CD14-positive monocyte (primary cell): ENCODE measurements around the gene ATP2A1. TPM values are rescaled to one million over a fixed set of nuclear protein-coding genes. Genes with fewer than 3 reads are reported as not detected.
A peak's percentile ranks its signal among the peaks of the same experiment; 100 is the strongest.

Experiments
- DNase-seq, 3 donors: peaks; one replicate each; pipeline ENCODE4 v3.0.0-alpha.2; 2011 to 2022
- H2AFZ ChIP-seq: 2 replicates; pipeline ENCODE4 v1.6.0; 2012; ENCODE audit warnings: mild to moderate bottlenecking, low read depth, low read length, inconsistent platforms; ENCODE audit not compliant: insufficient read depth, poor library complexity, severe bottlenecking
- H3K27ac ChIP-seq, 2 donors: 1 replicate in 1 of 2; 2 replicates in 1 of 2; pipeline ENCODE4 v1.5.1; 2012 to 2013; ENCODE audit warnings: low read length in 2 of 2, control low read depth in 1 of 2, inconsistent platforms in 1 of 2, low read depth in 1 of 2, mild to moderate bottlenecking in 1 of 2
- H3K27me3 ChIP-seq, 2 donors: one replicate each; pipeline versions ENCODE4 v1.6.0 to v1.6.1; 2011 to 2013; ENCODE audit warnings: low read length in 2 of 2; ENCODE audit not compliant: control insufficient read depth in 2 of 2, insufficient read depth in 2 of 2
- H3K36me3 ChIP-seq, 2 donors: replicated peaks in 1 of 2; 1 replicate in 1 of 2; 2 replicates in 1 of 2; pipeline versions ENCODE4 v1.5.1 to v1.6.1; 2012 to 2013; ENCODE audit warnings: low read length in 2 of 2, control low read depth in 1 of 2, inconsistent platforms in 1 of 2, mild to moderate bottlenecking in 1 of 2; ENCODE audit not compliant: insufficient read depth in 2 of 2, control insufficient read depth in 1 of 2
- H3K4me1 ChIP-seq, 2 donors: 1 replicate in 1 of 2; 2 replicates in 1 of 2; pipeline versions ENCODE4 v1.5.1 to v1.6.1; 2012 to 2013; ENCODE audit warnings: low read length in 2 of 2, control low read depth in 1 of 2, inconsistent platforms in 1 of 2, mild to moderate bottlenecking in 1 of 2, moderate library complexity in 1 of 2; ENCODE audit not compliant: insufficient read depth in 2 of 2, control insufficient read depth in 1 of 2
- H3K4me2 ChIP-seq: replicated peaks from 2 replicates; pipeline ENCODE3; 2012; ENCODE audit warnings: low read length, moderate library complexity, mild to moderate bottlenecking; ENCODE audit not compliant: poor library complexity, severe bottlenecking; ENCODE audit errors: extremely low read depth
- H3K4me3 ChIP-seq, 3 experiments: fragments of 200-600 bp in 1 of 3; sonication (generic) in 1 of 3; replicated peaks in 1 of 3; 1 replicate in 2 of 3; 2 replicates in 1 of 3; pipeline ENCODE4 v1.5.1; 2011 to 2013; ENCODE audit warnings: low read length in 3 of 3, mild to moderate bottlenecking in 3 of 3, control low read depth in 2 of 3, low read depth in 2 of 3, inconsistent platforms in 1 of 3, moderate library complexity in 1 of 3
- H3K79me2 ChIP-seq: 2 replicates; pipeline ENCODE4 v1.6.0; 2012; ENCODE audit warnings: mild to moderate bottlenecking, control low read depth, inconsistent platforms, low read length, moderate library complexity; ENCODE audit not compliant: insufficient read depth
- H3K9ac ChIP-seq: 2 replicates; pipeline ENCODE4 v1.6.0; 2017; ENCODE audit warnings: low read length, mild to moderate bottlenecking; ENCODE audit not compliant: insufficient read depth, poor library complexity, severe bottlenecking
- H3K9me3 ChIP-seq, 2 donors: replicated peaks in 1 of 2; 1 replicate in 1 of 2; 2 replicates in 1 of 2; pipeline versions ENCODE4 v1.5.1 to v1.6.1; 2012 to 2013; ENCODE audit warnings: low read length in 2 of 2, control low read depth in 1 of 2; ENCODE audit not compliant: control insufficient read depth in 1 of 2, insufficient read depth in 1 of 2
- H4K20me1 ChIP-seq: 2 replicates; pipeline ENCODE4 v1.6.0; 2012; ENCODE audit warnings: mild to moderate bottlenecking, low read length, control low read depth, moderate library complexity; ENCODE audit not compliant: insufficient read depth
- H3K27ac Mint-ChIP-seq, 7 donors: one replicate each; pipeline ENCODE4 v1.8.0; 2020; ENCODE audit warnings: mild to moderate bottlenecking in 7 of 7, mixed read lengths in 7 of 7, moderate library complexity in 6 of 7, inconsistent platforms in 2 of 7
- H3K27me3 Mint-ChIP-seq, 3 donors: one replicate each; pipeline ENCODE4 v1.8.0; 2021 to 2022; ENCODE audit warnings: low read depth in 3 of 3, mild to moderate bottlenecking in 3 of 3, mixed read lengths in 3 of 3, moderate library complexity in 3 of 3, inconsistent platforms in 1 of 3
- H3K36me3 Mint-ChIP-seq, 2 donors: one replicate each; pipeline ENCODE4 v1.8.0; 2020; ENCODE audit warnings: mixed read lengths in 2 of 2, inconsistent platforms in 1 of 2, mild to moderate bottlenecking in 1 of 2
- H3K4me1 Mint-ChIP-seq: one replicate; pipeline ENCODE4 v1.8.0; 2020; ENCODE audit warnings: mild to moderate bottlenecking, mixed read lengths
- H3K4me3 Mint-ChIP-seq, 2 donors: one replicate each; pipeline ENCODE4 v1.8.0; 2020; ENCODE audit warnings: mild to moderate bottlenecking in 2 of 2, mixed read lengths in 2 of 2, moderate library complexity in 1 of 2
- H3K9me3 Mint-ChIP-seq, 7 donors: one replicate each; pipeline ENCODE4 v1.8.0; 2020 to 2022; ENCODE audit warnings: mixed read lengths in 7 of 7, mild to moderate bottlenecking in 6 of 7, moderate library complexity in 6 of 7, inconsistent platforms in 2 of 7
- CTCF ChIP-seq: fragments of 200-600 bp; IDR thresholded peaks from one replicate; pipeline ENCODE4 v1.8.0; 2022; ENCODE audit warnings: antibody characterized with exemption, mild to moderate bottlenecking
- WGBS: methylation state at CpG from one replicate; pipeline ENCODE4 v1.1.5; 2013; ENCODE audit warnings: missing lambda C conversion rate; ENCODE audit not compliant: insufficient coverage; 5-methylcytosine and 5-hydroxymethylcytosine counted together
- intact Hi-C, 2 donors: fragments of 100-400 bp; cut with micrococcal nuclease; formaldehyde crosslinking; loops; one replicate each; pipeline versions ENCODE4 v1.15.0 to v1.15.1; 2023
- polyA plus RNA-seq, 3 donors: library from polyadenylated mRNA; depleted of rRNA in 1 of 3; unstranded in 2 of 3; stranded (reverse) in 1 of 3; fragments of 300-500 nt in 2 of 3; fragments of >200 nt in 1 of 3; fragmentation: Illumina TruSeq in 2 of 3; gene quantifications; 1 replicate in 2 of 3; 2 replicates in 1 of 3; pipeline ENCODE4 v1.2.3, GENCODE V29; 2012 to 2021

ATP2A1 gene
- polyA plus RNA-seq, 3 donors, result 0.57 TPM; not detected in 2

GRCh38 chr16:28846080-28846932, 32.0 kb upstream of the ATP2A1 start, which contains the start of gene TUFM:
TUFM (minus strand) TSS chr16:28846348; CDS start chr16:28846269, 79 bp downstream.
- Histone ChIP-seq H3K79me2 (peaks cover 27% of the 10 kb centered on the region), H4K20me1 (no peaks in the 10 kb centered on the region), H3K27me3 (no peaks in the 10 kb centered on the region), H3K4me2 (peak within 1 kb of the TSS; percentile 92), H3K4me3 (peak within 1 kb of the TSS; percentile 77 to 93 (median 86)), H3K9ac (peak within 1 kb of the TSS; percentile 87), H3K9me3 (no peaks in the 10 kb centered on the region), H3K27ac (peak within 1 kb of the TSS; percentile 67 to 86), H2AFZ (peak within 1 kb of the TSS; percentile 97), H3K36me3 (peaks cover 29 to 35% of the 10 kb centered on the region in 2 donors), H3K4me1 (peaks cover 17 to 23% of the 10 kb centered on the region in 2 donors)
- no peaks in the 10 kb centered on the region for H3K27me3 Mint-ChIP-seq
- peak within 1 kb of the TSS; percentile 91 to 95 for H3K4me3 Mint-ChIP-seq
- H3K27ac Mint-ChIP-seq, result peak within 1 kb of the TSS; percentile 92 to 98 (median 94)
- H3K9me3 Mint-ChIP-seq, result no peaks in the 10 kb centered on the region
- under 1% methylated on average over 71 of the region's 73 CpGs for WGBS
- peak; percentile 97 to 99 (median 98) for DNase-seq
- intact Hi-C loops, result loop anchor here (2.0 to 10.0 kb wide), 3 partner anchors 22 to 292 kb away; partner anchors contain the start of genes RABEP2 (in 1 of the 2) and SGF29 (in 1 of the 2)
- peaks cover 20% of the 10 kb centered on the region for H3K4me1 Mint-ChIP-seq
- TF ChIP-seq CTCF, result peak; percentile 65
- peaks cover 36 to 38% of the 10 kb centered on the region in 2 donors for H3K36me3 Mint-ChIP-seq

- peaks cover 32% of the 10 kb centered on the region in 2 donors for H3K36me3 Mint-ChIP-seq
- 63% methylated on average over 1 of the region's 5 CpGs for WGBS
- TF ChIP-seq CTCF, result no peak
- Histone ChIP-seq H3K27ac (peak overlapping the region; percentile 67 to 86), H3K27me3 (no peaks in the 10 kb centered on the region), H3K9me3 (no peaks in the 10 kb centered on the region), H4K20me1 (no peaks in the 10 kb centered on the region), H3K4me2 (peak overlapping the region; percentile 92), H3K36me3 (peaks cover 27 to 30% of the 10 kb centered on the region in 2 donors), H2AFZ (peak overlapping the region; percentile 97), H3K4me1 (peaks cover 17 to 23% of the 10 kb centered on the region in 2 donors), H3K79me2 (peaks cover 27% of the 10 kb centered on the region), H3K4me3 (peak overlapping the region; percentile 77 to 93 (median 86)), H3K9ac (peak overlapping the region; percentile 87)
- intact Hi-C loops, result loop anchor here (1.0 to 10.0 kb wide), 4 partner anchors 17 to 292 kb away; partner anchors contain the start of genes RABEP2 (in 1 of the 2) and SGF29 (in 1 of the 2)
- H3K4me3 Mint-ChIP-seq, result peak overlapping the region; percentile 91 to 95
- H3K9me3 Mint-ChIP-seq, result no peaks in the 10 kb centered on the region
- H3K27me3 Mint-ChIP-seq, result no peaks in the 10 kb centered on the region
- peak overlapping the region; percentile 92 to 98 (median 94) for H3K27ac Mint-ChIP-seq
- H3K4me1 Mint-ChIP-seq, result peaks cover 20% of the 10 kb centered on the region
- DNase-seq, result no peak
Measured at GRCh38 chr16:28846933-28847273, 31.4 kb upstream of the ATP2A1 start.
